ENCODE data around the gene ASB15. TPM values are rescaled to one million over a fixed set of nuclear protein-coding genes. Genes with fewer than 3 reads are reported as not detected.

ASB15 gene
- total and polyA plus RNA-seq, 2 of the 4 experiments (the other 2 are of a cell fraction): not detected

DNA sequence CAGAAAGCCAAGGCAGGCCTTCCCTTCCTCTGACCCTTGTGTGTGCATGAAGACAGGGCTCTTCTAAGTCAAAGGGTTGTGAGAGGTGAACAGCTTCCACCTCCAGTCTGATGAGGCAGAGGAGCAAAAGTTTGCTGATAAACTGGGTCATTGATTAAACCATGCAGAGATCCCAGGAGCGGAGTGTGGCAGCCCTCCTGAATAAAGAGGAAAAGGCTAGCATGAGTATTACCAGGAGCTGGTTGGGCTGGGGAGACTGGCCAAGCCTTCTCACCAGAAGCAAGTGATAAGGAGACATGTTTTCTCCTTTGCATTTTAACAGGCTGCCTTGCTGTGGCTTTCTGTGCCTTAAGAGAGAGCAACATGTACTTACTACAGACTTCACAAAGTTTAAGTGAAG, 64.3 kb downstream of the ASB15 start:
- no peak overlapping the region for H3K23ac ChIP-seq (ENCODE audit: low read depth, low read length)
- H3K4me3 ChIP-seq (ENCODE audit: insufficient read depth, low read depth, low read length): no peak overlapping the region
- H3K27me3 ChIP-seq (ENCODE audit: control insufficient read depth, insufficient read depth, low read length): peaks cover 2% of the 10 kb centered on the region
- no peaks in the 10 kb centered on the region for H3K4me1 ChIP-seq (ENCODE audit: control insufficient read depth, insufficient read depth, low read length)
- no peak overlapping the region for H4K91ac ChIP-seq (ENCODE audit: insufficient read depth, low read depth, low read length)
- CTCF ChIA-PET: interaction anchor here (0.8 kb wide), 1 partner anchor 17 kb away, joined by 3 read pairs; no protein-coding TSS in a partner anchor
- H2BK120ac ChIP-seq (ENCODE audit: low read depth, low read length): no peak overlapping the region
- dilution Hi-C loops (cut with HindIII; ENCODE audit: low sequenced_read_pairs, unreplicated experiment) (no loop called here), in situ Hi-C loops (cut with MboI; ENCODE audit: low sequenced_read_pairs) (no loop called here), intact Hi-C loops (cut with micrococcal nuclease) (no loop called here)
- ATAC-seq (ENCODE audit: low read depth) (no peak), DNase-seq (no peak)
- H2AK9ac ChIP-seq (replicated peaks; ENCODE audit: low read depth, low read length, poor library complexity): no peak overlapping the region
- no peak overlapping the region for H3K14ac ChIP-seq (replicated peaks; ENCODE audit: low read depth, low read length)
- no peak overlapping the region for H3K56ac ChIP-seq (ENCODE audit: extremely low read depth, insufficient read depth, low read length)
- H3K9me3 ChIP-seq (ENCODE audit: control insufficient read depth, insufficient read depth, low read length): no peaks in the 10 kb centered on the region
- no peaks in the 10 kb centered on the region for H3K9me1 ChIP-seq (ENCODE audit: insufficient read depth, low read length)
- no peaks in the 10 kb centered on the region for H4K20me1 ChIP-seq (ENCODE audit: insufficient read depth, low read length)
- no peak overlapping the region for H3K4ac ChIP-seq (ENCODE audit: low read depth, low read length)
- no peak overlapping the region for H3K18ac ChIP-seq (ENCODE audit: low read depth, low read length)
- no peak overlapping the region for H3K9ac ChIP-seq (ENCODE audit: low read depth, low read length)
- no peak overlapping the region for H2BK20ac ChIP-seq (ENCODE audit: low read depth, low read length)
- TF ChIP-seq, protein P1, sequence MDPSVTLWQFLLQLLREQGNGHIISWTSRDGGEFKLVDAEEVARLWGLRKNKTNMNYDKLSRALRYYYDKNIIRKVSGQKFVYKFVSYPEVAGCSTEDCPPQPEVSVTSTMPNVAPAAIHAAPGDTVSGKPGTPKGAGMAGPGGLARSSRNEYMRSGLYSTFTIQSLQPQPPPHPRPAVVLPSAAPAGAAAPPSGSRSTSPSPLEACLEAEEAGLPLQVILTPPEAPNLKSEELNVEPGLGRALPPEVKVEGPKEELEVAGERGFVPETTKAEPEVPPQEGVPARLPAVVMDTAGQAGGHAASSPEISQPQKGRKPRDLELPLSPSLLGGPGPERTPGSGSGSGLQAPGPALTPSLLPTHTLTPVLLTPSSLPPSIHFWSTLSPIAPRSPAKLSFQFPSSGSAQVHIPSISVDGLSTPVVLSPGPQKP (IDR thresholded peaks at IDR 0.05; ENCODE audit: borderline replicate concordance, low read depth, low read length): no peak
- TF ChIP-seq, protein P2, sequence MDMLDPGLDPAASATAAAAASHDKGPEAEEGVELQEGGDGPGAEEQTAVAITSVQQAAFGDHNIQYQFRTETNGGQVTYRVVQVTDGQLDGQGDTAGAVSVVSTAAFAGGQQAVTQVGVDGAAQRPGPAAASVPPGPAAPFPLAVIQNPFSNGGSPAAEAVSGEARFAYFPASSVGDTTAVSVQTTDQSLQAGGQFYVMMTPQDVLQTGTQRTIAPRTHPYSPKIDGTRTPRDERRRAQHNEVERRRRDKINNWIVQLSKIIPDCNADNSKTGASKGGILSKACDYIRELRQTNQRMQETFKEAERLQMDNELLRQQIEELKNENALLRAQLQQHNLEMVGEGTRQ (IDR thresholded peaks at IDR 0.05; ENCODE audit: low read depth, low read length): no peak
- TF ChIP-seq RAD21 (IDR thresholded peaks at IDR 0.05; ENCODE audit: low read length) (no peak), NFE2L2 (IDR thresholded peaks at IDR 0.05; ENCODE audit: low read depth, low read length) (no peak), SMC3 (IDR thresholded peaks at IDR 0.05; ENCODE audit: low read depth, low read length) (no peak), CHD1 (IDR thresholded peaks at IDR 0.05; ENCODE audit: low read depth, low read length) (no peak), MAFK (IDR thresholded peaks at IDR 0.05; ENCODE audit: low read depth, low read length) (no peak), MXI1 (IDR thresholded peaks at IDR 0.05; ENCODE audit: borderline replicate concordance, low read depth, low read length) (no peak), CTCF (conservative IDR thresholded peaks at IDR 0.05; ENCODE audit: low read depth, low read length) (no peak), RFX5 (IDR thresholded peaks at IDR 0.05; ENCODE audit: low read depth, low read length) (no peak), BHLHE40 (IDR thresholded peaks at IDR 0.05; ENCODE audit: low read depth, low read length) (no peak), MAZ (IDR thresholded peaks at IDR 0.05; ENCODE audit: borderline replicate concordance, low read depth, low read length) (no peak), RCOR1 (IDR thresholded peaks at IDR 0.05; ENCODE audit: insufficient replicate concordance, low read length) (no peak), FOS (IDR thresholded peaks at IDR 0.05; ENCODE audit: low read depth, low read length) (no peak), CEBPB (IDR thresholded peaks at IDR 0.05; ENCODE audit: low read depth, low read length) (no peak)
- 86% methylated on average over 1 of the region's 1 CpG; no CpG with 5 or more reads in 1 of the 2 experiments for WGBS, 2 experiments (ENCODE audit: extremely low coverage in 2 of 2, insufficient read length in 1 of 2)
- H3K36me3 ChIP-seq (ENCODE audit: control insufficient read depth, insufficient read depth, low read length): no peaks in the 10 kb centered on the region
- no peak overlapping the region for H4K8ac ChIP-seq (ENCODE audit: low read depth in 2 of 2, low read length in 2 of 2)
- H4K5ac ChIP-seq (ENCODE audit: low read depth, low read length): no peak overlapping the region
- POLR2A ChIA-PET (ENCODE audit: unreplicated experiment): no interaction called here
- no TSS peak for BruUV-seq (replicated peaks)
- H2BK5ac ChIP-seq (ENCODE audit: low read depth, low read length, poor library complexity, severe bottlenecking): no peak overlapping the region
- no peak overlapping the region for H2AK5ac ChIP-seq (ENCODE audit: low read depth, low read length)
- no peak overlapping the region for H2BK15ac ChIP-seq (ENCODE audit: low read depth, low read length)
- H3K27ac ChIP-seq (ENCODE audit: insufficient read depth, low read length): no peak overlapping the region
- no peak overlapping the region for H3K4me2 ChIP-seq (ENCODE audit: low read depth, low read length)
- no peaks in the 10 kb centered on the region for H3K79me1 ChIP-seq (ENCODE audit: low read depth in 1 of 2, low read length in 2 of 2)
- no peak overlapping the region for H2AFZ ChIP-seq (replicated peaks; ENCODE audit: low read length, poor library complexity)

Data from IMR-90 (cell line).